Calu3 (cell line): ENCODE data around the gene CNOT10. TPM values are rescaled to one million over a fixed set of nuclear protein-coding genes. Genes with fewer than 3 reads are reported as not detected.

Source experiments
- BruUV-seq: library from RNA; stranded (reverse); fragments of 400-500 nt; replicated peaks from 2 replicates; lab custom pipeline; 2021; lab: Mats Ljungman, UMichigan
- CTCF ChIA-PET: fragments of 300-600 bp; sonication (Branson Sonifier 250); formaldehyde crosslinking; loops from one replicate; lab custom pipeline; 2022; ENCODE audit warnings: antibody characterized with exemption; lab: Charles Lee
- DNase-seq: peaks from one replicate; pipeline ENCODE4 v3.0.0; 2022
- H3K27ac Mint-ChIP-seq: one replicate; pipeline ENCODE4 v1.8.0; 2022; ENCODE audit warnings: mixed read lengths; ENCODE audit not compliant: unreplicated experiment
- H3K27me3 Mint-ChIP-seq: one replicate; pipeline ENCODE4 v1.8.0; 2022; ENCODE audit warnings: mixed read lengths; ENCODE audit not compliant: unreplicated experiment
- H3K36me3 Mint-ChIP-seq: one replicate; pipeline ENCODE4 v1.8.0; 2022; ENCODE audit warnings: mild to moderate bottlenecking, moderate library complexity, mixed read lengths; ENCODE audit not compliant: insufficient read depth, unreplicated experiment
- H3K4me1 Mint-ChIP-seq: one replicate; pipeline ENCODE4 v1.8.0; 2022; ENCODE audit warnings: mild to moderate bottlenecking, low read depth, mixed read lengths; ENCODE audit not compliant: unreplicated experiment
- H3K4me3 Mint-ChIP-seq: one replicate; pipeline ENCODE4 v1.8.0; 2022; ENCODE audit warnings: mild to moderate bottlenecking, low read depth, moderate library complexity, mixed read lengths; ENCODE audit not compliant: unreplicated experiment
- H3K9me3 Mint-ChIP-seq: one replicate; pipeline ENCODE4 v1.8.0; 2022; ENCODE audit warnings: low read depth, mixed read lengths; ENCODE audit not compliant: unreplicated experiment
- CTCF ChIP-seq: fragments of 200-600 bp; IDR thresholded peaks from one replicate; pipeline ENCODE4 v1.8.0; 2022; ENCODE audit warnings: antibody characterized with exemption; ENCODE audit not compliant: unreplicated experiment
- intact Hi-C: fragments of 100-400 bp; cut with micrococcal nuclease; formaldehyde crosslinking; loops from one replicate; pipeline ENCODE4 v1.10.0; 2022; ENCODE audit not compliant: unreplicated experiment
- total RNA-seq: library from RNA; stranded (reverse); gene quantifications from 2 replicates; pipeline ENCODE4 v1.2.3, GENCODE V29; 2022

Gene CNOT10
- total RNA-seq, 1 experiment from 2014 or later: 41.4 TPM

- no peak for DNase-seq
- Mint-ChIP-seq H3K4me3 (peak overlapping the region; percentile 95), H3K9me3 (no peaks in the 10 kb centered on the region), H3K4me1 (peaks cover 18% of the 10 kb centered on the region), H3K36me3 (peaks cover 23% of the 10 kb centered on the region), H3K27me3 (no peaks in the 10 kb centered on the region), H3K27ac (peak overlapping the region; percentile 61)
- intact Hi-C loops: no loop called here
- CTCF ChIA-PET: no interaction called here
- no peak for TF ChIP-seq CTCF
- BruUV-seq: TSS peak; percentile 67
These were observed 676 bp downstream of the CNOT10 start for GRCh38 chr3:32685543-32686185.

GRCh38 chr3:32686713-32687112 is 1.7 kb downstream of the CNOT10 start:
- BruUV-seq: no TSS peak
- Mint-ChIP-seq H3K9me3 (no peaks in the 10 kb centered on the region), H3K4me1 (peaks cover 18% of the 10 kb centered on the region), H3K27me3 (no peaks in the 10 kb centered on the region), H3K27ac (no peak overlapping the region), H3K4me3 (peak overlapping the region; percentile 95), H3K36me3 (peaks cover 30% of the 10 kb centered on the region)
- no peak for DNase-seq
- no peak for TF ChIP-seq CTCF
- intact Hi-C loops: no loop called here
- CTCF ChIA-PET: no interaction called here

DNA sequence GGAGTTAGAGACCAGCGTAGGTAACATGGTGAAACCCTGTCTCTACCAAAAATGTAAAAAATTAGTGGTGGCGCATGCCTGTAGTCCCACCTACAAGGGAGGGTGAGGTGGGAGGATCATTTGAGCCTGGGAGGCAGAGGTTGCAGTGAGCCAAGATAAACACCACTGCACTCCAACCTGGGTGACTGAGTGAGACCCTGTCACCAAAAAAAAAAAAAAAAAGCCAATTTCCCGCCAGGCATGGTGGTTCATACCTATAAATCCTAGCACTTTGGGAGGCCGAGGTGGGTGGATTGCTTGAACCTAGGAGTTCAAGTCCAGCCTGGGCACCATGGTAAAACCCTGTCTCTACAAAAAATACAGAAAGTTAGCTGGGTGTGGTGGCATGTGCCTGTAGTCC is 6.9 kb downstream of the CNOT10 start:
- no TSS peak for BruUV-seq
- Mint-ChIP-seq H3K9me3 (no peaks in the 10 kb centered on the region), H3K36me3 (peaks cover 7% of the 10 kb centered on the region), H3K4me3 (no peak overlapping the region), H3K4me1 (peaks cover 10% of the 10 kb centered on the region), H3K27ac (no peak overlapping the region), H3K27me3 (no peaks in the 10 kb centered on the region)
- intact Hi-C loops: no loop called here
- no peak for DNase-seq
- TF ChIP-seq CTCF: no peak
- CTCF ChIA-PET: interaction anchor here (1.0 kb wide), 1 partner anchor 13 kb away, joined by 4 read pairs; no protein-coding TSS in a partner anchor

DNA sequence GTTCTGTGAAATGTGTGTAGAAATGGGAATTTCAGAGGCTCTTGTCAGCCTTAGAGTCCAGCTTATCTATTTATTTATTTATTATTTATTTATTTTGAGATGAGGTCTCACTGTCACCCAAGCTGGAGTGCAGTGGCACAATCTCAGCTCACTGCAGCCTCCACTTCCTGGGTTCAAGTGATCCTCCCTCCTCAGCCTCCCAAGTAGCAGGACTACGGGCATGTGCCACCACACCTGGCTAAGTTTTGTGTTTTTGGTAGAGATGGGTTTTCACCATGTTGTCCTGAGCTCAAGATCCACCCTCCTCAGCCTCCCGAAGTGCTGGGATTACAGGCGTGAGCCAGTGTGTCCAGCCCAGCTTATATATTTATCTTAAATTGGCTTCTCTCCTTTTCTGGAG is 11.5 kb downstream of the CNOT10 start:
- no TSS peak for BruUV-seq
- no peaks in the 10 kb centered on the region for H3K27me3 Mint-ChIP-seq
- intact Hi-C loops: no loop called here
- no peaks in the 10 kb centered on the region for H3K36me3 Mint-ChIP-seq
- H3K4me1 Mint-ChIP-seq: no peaks in the 10 kb centered on the region
- CTCF ChIA-PET: no interaction called here
- no peak overlapping the region for H3K27ac Mint-ChIP-seq
- no peak for TF ChIP-seq CTCF
- H3K4me3 Mint-ChIP-seq: no peak overlapping the region
- DNase-seq: no peak
- no peaks in the 10 kb centered on the region for H3K9me3 Mint-ChIP-seq
